Measurements from ENCODE around the gene FOXRED1.
"Not testable (repeated sequence)": the region's sequence is repeated elsewhere in the genome, so short reads cannot be mapped to it uniquely, and the experiment has no call there.

FOXRED1 gene

DNA sequence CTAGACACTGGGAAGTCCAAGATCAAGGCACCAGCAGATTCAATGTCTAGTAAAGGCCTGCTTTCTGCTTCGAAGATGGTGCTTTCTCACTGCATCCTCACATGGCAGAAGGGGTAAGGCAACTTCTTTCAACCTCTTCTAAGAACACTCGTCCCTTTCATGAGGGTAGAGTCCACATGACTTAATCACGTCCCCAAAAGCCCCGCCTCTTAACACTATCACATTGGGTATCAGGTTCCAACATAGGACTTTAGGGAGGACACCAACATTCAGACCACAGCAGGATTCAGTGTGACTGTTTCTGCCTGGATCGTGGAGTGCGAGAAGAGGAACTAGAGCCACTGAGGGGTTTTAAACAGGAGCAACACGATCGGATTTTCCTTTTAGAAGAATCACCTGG, 10.2 kb downstream of the FOXRED1 start:
- DNase-seq, result no peak

DNA sequence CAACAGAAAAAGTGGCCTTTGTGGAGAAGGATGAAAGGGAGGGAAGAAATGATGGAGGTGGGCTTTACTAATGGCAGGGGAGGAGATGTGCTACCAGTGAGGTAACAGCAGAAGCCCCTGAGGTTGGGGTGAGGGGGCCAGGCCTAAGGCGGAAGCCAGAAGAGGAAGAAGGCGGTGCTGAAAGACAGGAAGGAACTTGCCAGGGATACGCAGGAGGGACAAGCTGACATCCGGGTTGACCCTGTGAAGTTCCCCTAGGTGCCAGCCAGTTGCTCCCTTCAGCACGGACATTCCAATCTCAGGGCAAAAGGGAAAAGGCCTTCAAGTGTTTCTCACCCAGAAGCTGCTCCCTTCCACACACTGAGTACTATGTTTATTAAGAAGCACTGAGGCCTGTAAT, 11.6 kb downstream of the FOXRED1 start:
- no peak for DNase-seq

DNA sequence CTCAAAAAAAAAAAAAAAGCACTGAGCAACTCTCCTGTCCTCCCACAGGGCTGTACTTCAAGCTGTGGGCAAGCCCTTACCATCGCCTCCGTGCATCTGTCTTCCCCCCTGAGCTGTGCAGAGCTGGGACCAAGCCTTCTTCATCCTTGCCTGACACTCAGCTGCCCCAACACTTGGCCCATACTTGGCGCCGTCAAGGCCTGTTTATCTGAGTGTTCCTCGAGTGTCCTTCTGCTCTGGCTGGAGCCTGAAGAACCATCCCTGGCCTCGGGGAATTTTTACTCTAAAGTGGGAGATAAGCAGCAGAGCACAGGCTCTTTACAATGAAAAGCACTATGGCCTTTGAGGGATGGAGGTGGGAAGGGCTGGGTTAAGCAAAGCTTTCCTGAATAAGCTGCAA, 12.3 kb downstream of the FOXRED1 start:
- no peak for DNase-seq

DNA sequence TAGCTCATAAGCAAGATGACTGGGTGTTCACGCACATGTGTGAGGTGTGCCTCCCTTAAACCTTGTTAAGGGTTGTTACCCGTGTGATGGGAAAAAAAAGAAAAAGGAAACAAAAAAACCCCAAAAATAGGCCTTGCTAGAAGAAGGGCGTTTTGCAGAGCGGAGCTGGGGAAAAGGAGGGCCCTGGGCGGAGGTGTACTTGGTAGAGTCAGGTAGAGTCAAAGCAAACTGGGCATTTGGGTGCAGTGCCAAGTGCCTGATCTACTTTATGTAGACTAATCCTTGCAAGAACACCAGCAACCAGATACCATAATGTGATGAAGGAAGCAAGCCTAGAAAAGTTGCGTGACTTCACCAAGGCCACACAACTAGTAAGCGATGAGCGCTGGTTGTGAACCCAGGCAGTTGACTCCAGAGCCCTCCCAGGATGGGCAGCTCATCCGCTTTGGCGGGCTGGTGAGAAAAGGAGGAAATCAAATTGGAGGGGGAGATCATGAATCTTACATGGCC, 12.8 kb downstream of the FOXRED1 start:
- no peak for DNase-seq

DNA sequence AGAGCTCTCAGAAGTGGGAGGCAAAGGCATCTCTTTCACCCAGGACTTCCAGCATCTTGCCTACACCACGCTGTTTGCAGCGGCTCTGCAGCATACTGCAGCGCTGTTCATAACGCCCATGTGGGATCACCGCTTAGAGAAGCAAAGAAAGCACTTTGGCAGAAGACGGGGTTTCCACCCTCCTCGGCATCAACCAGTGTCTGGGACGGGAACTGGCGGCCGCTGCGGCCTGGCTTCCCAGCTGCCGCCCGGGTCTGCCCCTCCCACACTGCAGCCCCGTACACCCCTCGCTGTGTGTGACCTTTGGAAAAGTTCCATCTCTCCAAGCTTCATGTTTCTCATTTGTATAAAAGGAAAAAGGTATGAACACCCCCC, 13.4 kb downstream of the FOXRED1 start:
- no peak for DNase-seq

DNA sequence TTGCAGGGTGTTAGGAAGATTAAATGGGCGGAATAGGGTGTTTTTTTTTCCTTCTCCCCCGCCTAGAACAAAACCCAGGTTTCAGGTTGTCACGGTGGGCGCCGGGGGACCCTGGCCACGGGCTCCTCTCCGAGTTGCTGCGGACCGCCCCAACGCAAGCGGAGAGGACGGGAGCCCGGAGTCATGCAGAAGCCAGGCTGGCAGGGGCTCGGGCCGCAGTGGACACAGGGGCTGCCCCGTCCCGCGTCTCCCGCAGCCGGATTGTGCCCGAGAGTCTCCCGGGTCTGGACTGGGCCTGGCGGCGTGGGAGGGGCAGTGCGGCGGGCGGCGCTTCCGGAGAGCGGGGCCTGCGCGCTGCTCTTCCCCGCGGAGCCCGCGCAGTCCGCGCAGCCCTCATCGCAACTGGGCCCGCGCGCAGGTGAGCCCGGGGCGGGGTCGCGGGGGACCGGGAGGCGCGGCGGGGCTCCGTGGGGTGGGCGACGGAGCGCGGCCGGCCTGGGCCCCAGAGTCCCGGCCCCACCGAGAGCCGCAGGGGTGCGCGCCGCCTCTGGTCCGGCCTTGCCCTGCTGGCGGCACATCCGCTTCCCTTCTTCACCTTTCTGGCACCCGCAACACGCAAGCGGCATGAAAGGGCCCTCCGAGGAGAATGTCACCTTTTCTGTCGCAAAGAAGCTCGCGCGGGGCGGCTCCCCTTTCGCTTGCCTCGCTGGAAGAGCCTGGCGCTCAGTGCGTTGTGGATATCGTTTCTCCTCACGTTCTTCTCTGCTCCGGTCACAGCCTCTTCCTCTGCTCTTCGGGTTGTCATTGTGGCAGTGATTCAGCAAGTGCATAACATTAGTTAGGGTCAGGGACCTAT, 14.0 kb downstream of the FOXRED1 start, which contains the start of gene TIRAP:
TSS of gene TIRAP (plus strand) at position 358 of the 856 bp plus-strand sequence. CDS start 7,802 bp downstream, outside the sequence.
- DNase-seq, result peak; percentile 31

DNA sequence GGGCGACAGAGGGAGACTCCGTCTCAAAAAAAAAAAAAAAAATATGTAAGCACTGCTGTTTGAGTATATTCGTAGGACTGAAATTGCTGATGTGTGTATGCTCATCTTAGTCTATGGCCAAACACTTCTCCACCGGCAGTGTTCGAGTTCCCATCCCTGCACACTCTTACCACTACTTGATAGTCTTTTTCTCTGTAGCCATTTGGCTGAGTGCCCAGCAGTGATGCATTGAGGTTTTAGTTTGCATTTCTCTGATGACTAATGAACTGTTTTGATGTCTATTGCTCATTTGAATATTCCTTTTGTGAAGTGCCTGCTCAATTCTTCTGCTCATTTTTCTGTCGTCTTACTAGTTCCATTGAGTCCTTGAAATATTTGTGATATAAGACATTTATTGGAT, 15.9 kb downstream of the FOXRED1 start:
- no peak for DNase-seq

DNA sequence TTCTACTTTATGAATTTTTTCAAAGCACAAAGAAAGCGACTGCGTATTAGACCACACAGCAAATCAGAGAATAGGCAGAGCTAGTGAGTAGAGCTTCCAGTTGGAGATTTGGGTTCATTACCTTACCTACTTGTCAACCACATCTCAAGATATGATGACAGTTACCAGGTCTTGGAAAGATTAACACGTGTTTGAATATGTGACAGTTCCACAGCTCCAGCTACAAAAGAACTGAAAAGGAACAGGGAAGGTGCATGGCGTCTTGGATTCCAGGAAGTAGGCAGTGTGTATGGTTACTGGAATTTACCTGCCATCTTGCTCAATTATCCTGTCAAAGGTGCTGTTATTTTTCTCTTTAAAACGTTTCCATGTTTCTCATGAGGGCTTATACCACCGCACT, 19.3 kb downstream of the FOXRED1 start:
- no peak for DNase-seq

DNA sequence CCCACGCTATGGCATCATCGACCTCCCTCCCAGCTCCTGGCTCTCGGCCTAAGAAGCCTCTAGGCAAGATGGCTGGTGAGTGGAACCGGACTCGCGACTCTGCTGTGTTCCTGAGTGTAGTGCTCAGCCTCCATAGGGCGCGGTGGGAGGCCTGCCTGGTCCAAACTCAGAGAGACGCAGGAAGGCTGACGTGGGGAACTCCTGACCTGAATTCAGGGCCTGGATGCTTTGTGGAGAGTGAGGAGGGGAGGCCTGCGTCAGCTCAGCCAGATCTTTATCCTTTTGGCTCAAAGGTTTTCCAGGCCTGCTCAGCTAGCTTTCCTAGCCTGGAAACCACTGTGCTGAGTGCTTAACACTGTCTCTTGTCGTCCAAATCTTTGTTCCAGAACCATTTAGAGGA, 21.9 kb downstream of the FOXRED1 start:
- no peak for DNase-seq

DNA sequence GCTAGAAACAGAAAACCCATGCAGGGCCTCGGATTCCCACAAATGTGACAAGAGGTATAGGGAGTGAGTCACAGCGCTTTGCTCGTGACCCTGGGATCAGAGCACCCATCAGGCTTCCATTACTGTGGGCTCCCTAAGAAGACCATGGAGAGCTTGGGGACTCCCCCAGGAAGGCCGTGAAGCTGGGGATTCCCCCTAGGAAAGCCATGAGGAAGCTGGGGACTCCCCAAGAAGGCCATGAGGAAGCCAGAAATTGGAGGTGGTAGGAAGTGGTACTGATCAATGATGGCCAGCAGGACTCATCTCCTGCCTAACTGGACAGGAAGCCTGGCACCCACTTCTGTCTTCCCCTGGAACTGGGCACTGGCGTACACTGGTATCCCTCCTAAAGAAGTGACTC, 24.8 kb downstream of the FOXRED1 start:
- no peak for DNase-seq

DNA sequence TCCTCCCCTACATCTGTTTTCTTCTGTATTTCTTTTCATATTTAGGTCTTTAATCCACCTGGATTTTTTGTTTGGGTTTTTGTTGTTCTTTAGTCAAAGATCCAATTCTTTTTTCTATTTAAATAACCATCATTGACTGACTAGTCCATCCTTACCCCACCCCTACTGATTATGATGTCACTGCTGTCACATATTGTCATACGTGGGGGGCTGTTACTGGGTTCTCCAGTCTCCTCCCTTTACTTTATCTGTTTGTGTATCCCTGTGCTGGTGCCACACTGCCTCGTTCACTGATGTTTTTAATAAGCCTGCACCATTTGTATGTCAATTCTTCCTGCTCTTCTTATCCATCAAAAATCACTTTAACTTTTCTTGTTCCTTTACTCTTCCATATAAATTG, 28.1 kb downstream of the FOXRED1 start:
- no peak for DNase-seq

DNA sequence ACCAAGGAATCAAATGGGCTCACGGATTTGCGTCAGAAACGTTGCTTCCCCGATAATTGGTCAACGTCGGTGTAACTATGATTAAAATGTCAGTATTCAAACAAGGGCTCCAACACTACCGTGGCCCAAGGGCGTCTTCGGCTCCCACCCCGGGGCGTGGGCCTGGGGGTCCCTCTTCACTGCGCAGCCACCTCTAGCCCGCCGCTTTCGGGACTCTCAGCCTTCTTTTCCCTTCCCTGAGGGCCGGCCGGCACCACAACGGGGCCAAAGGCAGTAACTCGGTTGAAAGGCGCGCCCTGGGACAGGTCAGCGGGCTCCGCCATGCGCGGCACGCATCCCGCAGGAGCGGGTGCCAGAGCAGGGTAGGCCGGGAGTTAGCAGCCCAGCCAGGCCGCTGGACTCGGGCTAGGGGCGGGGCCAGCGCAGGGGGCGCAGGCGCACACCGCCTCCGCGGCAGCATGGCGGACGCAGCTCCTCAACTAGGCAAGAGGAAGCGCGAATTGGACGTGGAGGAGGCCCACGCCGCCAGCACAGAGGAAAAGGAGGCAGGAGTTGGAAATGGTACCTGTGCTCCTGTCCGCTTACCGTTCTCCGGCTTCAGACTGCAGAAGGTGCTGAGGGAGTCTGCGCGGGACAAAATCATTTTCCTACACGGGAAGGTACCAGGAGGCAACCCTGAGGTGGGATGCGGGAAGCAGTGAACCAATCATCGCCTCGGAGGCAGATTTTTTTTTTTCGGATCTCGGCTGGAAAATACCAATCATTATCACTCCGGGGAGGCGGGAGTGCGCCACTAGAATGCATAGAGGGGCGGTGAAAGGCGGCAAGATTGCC, 34.9 kb downstream of the FOXRED1 start, which contains the start of gene DCPS:
TSS of gene DCPS (plus strand) at position 438 of the 834 bp plus-strand sequence. CDS start at position 459, 21 bp downstream.
- DNase-seq, result peak; percentile 98

DNA sequence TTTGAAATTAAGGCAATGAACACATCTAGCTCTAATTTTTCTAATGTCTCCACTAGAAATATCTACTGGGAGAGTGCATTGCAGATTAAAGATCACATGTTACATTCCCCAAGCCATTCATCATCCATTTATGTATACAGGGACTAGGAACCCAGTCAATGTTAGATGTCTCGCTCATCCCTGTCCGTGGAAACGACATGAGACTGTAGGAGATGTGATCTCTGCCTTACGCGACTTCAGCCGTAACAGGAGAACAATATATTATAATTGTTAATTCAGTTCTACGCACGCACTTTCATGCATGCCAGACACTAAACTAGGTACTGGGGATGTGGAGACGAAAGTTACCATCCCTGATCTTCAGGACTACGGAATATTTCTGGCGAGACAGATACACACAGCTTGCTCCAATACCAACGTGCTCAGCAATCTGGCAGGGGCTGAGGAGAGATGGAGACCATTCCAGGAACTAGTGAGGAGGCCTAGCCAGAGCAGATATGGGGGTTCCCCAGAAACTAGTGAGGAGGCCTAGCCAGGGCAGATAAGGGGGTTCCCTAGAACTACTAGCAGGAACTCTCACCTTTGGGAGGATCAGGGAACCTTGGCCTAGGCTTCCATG, 35.6 kb downstream of the FOXRED1 start:
- peak; percentile 7 for DNase-seq

DNA sequence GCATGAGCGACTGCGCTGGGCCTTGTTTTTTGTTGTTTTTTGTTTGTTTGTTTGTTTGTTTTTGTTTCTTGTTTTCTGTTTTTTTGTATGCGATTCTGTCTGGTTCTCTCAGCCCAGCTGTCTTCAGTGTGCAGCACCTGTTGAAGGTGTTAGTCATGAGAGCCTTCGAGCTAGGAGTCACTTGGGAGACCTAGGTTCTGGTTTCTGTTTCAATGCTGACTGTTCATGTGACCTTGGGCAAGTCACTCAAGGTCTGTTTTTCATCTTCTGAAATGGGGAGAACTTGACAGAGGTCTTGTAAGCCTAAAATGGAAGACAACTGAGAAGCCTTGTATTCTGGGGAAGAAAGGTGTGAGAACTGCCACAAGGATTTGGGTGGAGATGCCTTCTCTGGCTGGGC, 36.7 kb downstream of the FOXRED1 start:
- no peak for DNase-seq

DNA sequence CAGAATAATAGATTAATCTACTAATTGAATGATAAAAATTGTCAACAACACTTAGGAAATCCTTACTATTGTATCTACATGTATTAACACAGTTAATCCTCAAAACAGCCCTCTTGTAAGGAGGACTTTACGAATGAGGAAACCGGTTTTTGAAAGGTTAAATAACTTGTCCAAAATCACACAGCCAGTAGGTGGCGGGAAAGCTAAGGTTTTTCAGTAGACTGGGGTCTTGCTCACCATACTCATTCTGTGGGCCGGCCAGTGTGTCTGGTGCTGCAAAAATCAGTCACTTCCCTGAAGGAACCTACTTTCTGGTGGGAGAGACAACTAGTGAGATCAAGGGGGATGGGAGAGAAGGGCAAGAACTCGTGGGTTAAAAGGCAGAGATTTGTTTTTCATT, 38.8 kb downstream of the FOXRED1 start:
- no peak for DNase-seq

DNA sequence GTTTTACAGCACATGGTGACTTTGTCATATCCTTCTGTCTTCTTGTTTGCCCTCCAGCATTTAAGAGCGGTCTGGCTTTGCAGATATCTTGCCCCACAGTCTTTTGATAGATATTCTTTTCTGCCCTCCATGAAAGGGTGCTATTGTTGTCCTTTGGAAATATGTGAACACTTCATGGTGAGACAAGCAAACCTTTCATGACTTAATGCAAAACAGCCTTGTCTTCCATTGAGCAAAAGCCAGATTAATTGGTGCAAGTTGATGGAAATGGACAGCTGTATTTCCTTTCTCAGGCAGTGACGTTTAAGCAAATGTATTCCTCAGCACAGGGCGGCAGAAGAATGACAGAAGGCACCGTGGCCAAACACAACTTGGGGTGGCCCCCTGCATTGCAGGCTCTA, 39.3 kb downstream of the FOXRED1 start:
- no peak for DNase-seq

DNA sequence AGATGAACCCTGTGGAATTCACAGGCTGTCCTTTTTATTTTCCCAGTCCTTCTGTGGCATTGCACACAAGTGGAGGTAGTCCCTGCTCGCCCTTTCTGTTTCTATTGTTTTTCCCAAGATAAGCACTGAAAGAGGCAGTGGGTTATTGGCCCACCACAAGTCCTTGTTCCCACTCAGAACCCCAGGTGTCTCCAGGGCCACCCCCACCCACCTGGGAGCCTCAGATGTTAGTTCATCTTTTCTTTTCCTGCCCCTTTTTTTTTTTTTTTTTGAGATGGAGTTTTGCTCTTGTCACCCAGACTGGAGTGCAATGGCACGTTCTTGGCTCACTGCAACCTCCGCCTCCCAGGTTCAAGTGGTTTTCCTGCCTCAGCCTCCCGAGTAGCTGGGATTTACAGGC, 39.8 kb downstream of the FOXRED1 start:
- not testable (repeated sequence) for DNase-seq

DNA sequence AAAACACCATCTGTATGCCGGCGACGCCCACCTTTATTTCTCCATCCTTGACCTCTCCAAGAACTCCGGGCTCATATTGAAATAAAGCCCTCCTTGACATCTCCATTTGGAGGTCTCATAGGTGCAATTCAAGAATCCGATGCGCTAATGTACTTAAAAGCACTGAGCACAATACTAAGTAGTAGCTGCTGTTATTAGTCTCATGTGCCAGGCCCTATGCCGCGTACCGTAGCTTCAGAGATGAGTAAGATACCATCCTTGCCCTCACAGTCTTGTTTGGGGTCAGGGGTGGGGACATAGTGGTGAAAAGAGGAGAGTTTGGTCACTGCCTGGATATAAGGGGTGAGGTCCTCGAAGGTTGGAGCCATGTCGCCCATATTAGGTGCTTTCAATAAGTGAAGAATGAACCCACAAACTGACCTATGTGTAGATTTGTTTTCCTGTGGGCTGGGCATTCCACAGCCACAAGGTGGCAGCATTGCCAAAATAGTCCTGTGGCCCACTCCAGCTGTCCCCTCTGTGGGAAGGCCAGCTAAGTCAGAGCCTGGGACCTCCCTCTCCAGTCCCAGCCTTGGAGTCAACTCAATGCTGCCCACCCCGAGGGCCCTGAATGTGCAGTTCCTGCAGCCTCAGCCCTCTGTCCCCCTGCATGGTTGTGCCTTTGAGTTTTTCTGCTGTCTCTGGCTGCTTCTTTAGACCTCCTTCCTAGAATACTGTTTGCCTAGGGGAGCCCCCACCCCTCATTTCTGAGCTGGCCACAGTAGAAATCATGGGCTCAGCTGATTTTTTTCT, 41.4 kb downstream of the FOXRED1 start:
- DNase-seq, result no peak

DNA sequence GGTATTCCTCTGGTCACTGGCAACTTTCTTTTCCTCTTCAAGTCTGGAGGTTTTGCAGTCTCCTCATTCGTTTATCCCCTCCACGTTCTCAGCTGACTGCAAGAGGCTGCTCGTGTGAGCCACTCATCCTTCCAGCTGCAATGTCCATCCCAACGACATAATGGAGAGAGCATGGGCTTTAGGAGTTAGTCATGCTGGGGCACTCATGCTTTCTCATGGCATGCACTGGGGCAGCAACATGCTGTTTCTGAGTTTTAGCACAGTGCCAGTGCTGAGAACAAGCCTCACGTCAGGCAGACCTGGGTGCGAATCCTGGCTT, 42.0 kb downstream of the FOXRED1 start:
- no peak for DNase-seq

DNA sequence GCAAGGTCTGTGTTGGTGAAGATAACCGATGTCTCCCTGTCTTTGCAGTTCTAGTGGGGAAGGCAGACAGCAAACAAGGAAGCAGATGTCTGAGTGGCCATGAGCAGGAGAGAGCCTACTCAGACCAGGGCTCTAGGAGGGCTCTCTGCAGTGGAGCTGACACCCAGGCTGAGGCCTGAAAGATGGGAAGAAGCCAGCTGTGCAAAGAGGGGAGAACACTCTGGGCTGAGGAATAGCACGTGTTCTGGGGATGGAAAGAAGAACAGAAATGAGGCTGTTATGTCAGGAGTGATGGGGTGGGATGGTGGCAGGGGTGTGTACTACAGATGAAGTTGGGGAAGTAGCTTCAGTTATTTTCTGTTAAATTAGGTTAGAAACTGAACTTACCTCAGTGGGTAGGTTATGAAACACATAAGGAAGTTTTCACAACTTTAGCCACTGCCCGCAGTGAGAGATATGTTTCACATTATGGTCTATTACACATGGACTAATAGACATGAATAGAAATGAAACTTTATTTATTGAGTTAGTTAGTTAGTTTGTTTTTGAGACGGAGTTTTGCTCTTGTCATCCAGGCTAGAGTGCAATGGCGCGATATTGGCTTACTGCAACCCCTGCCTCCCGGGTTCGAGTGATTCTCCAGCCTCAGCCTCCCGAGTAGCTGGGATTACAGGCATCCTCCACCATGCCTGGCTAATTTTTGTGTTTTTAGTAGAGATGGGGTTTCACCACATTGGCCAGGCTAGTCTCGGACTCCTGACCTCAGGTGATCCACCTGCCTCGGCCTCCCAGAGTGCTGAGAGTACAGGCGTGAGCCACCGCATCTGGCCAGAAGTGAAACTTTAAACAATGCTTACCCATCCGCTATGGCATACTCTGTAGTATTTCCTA, 42.7 kb downstream of the FOXRED1 start:
- no peak for DNase-seq

DNA sequence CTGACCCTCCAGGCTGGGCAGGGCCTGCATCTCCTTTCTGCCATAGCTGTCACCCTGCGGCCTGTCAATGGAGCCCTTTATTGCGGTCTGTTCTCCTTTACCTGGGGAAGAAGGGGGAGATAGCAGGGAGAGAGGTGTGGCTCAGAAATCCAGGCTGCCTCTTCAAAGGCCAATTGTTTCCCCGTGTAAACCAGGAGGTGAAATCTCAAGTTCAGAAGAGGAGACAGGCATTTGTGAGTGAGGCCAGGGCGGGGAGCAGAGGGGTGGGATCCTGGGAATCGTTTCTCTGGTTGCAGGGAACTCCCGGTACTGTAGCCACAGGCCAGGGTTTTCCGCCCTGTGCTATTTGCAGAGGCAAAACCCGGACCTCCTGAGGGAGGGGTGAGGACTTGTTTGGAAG, 44.0 kb downstream of the FOXRED1 start:
- DNase-seq, result no peak

DNA sequence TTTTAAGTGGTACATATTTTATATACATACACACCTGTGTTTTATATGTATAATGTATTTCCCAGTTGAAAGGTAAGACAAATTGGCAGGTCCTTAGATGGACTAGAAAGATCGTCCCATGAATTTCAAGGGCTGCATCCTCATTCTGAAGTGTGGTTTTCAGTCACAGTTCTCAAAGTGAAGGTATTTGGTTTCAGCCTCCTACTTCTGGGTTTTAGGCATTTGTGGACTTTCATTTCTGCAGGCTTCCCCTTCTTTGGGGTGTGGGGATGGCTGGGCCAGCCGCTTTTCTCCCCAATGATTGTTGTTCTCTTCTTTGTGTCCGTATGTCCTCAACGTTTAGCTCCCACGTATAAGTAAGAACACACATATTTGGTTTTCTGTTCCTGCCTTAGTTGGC, 44.9 kb downstream of the FOXRED1 start:
- DNase-seq, result no peak

Data from NCI-H1417 treated with DMSO at 0.1 percent for 48 hours (cell line).